ENCODE results near the gene GSE1.

The GSE1 gene

GRCh38 chr16:85686912-85687591, 73.9 kb downstream of the GSE1 start:
- DNase-seq: no peak

GRCh38 chr16:85687651-85688471, 74.7 kb downstream of the GSE1 start:
- DNase-seq: no peak

GRCh38 chr16:85688586-85689284, 75.6 kb downstream of the GSE1 start, which contains the start of gene GINS2:
Gene GINS2, minus strand, starts transcription at chr16:85688954. Its CDS starts 56 bp downstream, at chr16:85688898.
- peak; percentile 81 for DNase-seq

GRCh38 chr16:85689285-85689949, 76.3 kb downstream of the GSE1 start:
- peak; percentile 33 for DNase-seq

DNA sequence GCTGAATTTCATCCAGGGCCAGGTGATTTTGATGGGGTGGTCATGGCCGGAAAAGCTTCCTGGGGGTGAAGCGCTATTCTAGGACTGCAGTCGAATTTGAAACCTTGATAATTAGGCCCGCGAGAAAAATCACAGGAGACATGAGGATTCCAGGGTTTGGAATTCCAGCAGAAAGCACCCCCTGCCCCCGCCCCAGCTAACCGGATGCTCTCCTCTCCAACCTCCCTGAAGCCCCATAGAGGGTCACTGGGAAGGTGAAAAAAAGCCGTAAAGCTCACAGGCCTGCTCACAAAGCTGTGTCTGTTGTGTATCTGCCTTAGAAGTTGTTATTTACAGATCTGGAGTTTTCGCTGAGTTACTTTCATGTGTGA, 76.8 kb downstream of the GSE1 start:
- no peak for DNase-seq

GRCh38 chr16:85690469-85691064, 77.4 kb downstream of the GSE1 start:
- peak; percentile 46 for DNase-seq

GRCh38 chr16:85695196-85696128, 82.3 kb downstream of the GSE1 start:
- DNase-seq: no peak

DNA sequence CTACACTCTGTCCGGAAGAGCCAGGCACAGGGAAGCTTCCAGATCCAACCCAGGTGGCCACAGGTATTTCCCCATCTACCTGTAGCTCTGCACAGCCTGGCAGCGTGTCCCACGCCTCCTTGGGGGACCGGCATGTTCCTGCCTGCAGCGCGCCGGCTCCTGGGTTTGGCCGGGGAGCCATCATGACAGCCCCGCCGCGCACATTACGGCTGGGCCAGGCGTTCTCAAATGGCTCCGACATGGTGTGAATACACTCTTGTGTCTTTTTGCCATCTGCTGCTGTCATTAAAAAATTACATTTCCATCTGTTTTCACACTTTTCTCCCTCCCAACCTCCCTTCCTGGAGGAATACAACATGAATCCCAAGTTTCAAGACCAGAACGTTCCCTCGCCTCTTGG, 83.7 kb downstream of the GSE1 start:
- no peak for DNase-seq

DNA sequence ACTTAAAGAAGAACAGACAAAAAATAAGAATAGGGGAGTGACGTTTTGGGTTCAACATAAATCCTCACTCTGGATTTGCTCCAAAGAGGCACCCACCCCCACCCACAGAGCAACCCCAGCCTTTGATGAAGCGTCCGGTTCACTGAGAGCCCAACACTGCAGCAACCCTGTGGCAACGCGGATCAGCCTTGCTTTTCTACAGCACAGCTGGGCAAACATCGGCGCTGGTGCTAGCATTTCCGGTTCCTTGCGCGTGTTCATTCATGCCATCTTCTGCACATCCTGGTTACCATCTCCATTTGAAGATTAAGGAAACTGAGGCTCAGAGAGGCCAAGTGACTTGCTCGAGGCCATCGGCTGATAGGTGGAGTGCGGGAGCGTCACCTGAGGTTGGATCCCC, 84.3 kb downstream of the GSE1 start:
- no peak for DNase-seq

DNA sequence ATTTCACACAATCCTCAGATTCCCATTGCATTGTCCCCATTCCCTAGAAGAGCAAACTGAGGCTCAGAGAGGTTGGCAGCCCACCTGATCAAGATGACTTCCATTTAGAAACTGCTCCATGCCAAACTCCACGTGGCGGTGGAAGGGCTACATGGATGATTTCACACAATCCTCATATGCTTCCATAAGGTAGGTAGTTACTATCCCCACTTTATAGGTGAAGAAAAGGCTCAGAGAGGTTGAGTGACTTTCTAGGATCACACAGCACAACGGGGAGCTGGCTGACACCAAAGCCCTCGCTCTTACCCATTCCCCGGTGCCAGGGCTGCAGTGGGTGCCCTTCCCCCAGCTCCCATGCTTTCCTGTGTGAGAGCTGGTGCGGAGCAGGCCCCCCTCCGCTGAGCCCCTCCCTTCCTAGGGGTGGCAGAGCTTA, 85.4 kb downstream of the GSE1 start:
- DNase-seq: no peak

DNA sequence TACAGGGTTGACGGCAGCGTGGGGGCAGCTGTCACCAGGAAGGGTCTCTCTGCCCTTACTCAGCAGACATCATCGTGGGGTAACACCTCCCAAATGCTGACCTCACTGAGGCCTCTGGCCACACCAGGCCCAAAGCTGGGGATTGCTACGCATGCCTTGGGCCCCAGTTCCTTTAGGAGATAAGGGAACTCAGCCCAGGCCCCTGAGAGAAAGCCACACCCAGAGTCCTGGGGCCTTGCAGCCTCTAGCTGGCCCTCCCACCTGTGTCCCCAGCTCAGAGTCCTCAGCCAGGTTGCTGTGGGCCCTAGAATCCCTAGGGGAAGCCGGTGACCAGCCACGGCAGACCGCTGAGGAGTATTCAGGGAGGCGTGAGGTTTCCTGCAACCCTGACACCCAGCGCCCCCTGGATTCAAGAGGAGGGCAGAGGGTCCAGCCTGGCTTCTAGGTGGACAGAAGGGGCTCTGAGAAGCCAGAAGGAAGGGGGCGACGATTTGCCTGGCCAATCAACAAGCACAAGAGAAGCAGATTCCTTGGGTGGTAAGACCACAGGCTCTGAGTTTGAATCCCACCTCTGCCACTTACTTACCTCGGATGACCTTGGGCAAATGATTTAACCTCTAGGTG, 85.9 kb downstream of the GSE1 start:
- no peak for DNase-seq

DNA sequence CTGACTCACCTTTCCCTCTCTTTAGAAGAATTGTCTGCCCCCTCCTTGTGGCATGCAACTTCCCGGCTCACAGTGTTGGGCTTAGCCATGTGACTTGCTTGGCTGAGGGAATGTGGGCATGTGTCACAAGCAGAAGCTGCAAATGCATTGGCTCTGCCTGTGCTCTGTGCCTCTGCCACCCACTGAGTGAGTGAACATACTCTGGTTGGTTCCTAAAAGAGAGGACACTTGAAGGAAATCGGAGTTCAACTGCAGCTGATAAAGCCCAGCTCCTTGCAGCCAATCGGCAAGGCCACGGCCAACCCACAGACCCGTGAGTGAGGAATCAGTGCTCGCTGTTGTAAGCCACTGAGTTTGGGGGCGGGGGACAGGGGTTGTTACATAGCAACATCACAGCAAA, 86.5 kb downstream of the GSE1 start:
- DNase-seq: no peak

GRCh38 chr16:85704011-85704410, 90.9 kb downstream of the GSE1 start:
- no peak for DNase-seq

DNA sequence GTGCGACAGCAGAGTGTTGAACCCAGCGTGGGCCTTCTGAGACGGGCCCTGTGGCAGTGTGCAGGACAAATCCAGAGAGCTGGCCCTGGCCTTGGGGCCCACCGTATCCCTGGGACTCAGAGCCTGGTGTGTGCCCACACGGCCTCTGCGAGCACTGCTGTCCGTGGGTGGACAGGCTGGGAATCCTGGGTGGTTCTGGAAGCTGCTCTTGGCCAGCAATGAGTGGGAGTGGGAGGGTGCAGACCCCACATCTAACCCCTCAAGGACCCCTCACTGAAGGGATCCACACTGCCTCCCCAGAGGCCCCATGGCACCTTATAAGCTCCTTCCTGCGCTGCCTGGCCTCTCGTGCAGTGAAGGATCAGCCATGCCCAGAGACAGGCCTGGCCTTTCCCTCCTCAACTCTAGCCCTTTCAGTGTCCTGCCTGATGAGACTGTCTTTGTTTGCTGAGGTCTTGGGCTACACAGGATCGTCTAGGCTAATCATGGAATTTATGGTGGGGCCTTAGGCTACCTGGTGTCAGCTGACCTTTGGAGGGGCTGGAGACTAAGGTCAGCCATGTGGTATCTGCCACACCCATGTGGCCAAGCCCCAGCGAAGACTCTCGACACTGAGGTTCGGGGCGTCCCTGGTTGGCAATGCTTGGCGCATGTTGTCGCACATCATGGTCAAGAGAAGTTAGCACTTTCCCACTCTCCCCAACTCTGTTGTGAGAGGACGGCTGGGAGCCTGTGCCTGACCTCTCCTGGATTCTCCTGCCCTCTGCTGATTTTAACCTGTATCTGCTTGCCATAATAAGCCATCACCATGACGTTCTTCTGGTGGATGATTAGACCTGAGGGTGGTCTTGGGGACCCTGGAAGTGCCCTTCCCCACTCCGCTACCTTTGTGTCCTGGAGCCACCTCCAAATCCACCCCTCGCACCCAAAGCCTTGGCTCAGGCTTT, 92.1 kb downstream of the GSE1 start:
- DNase-seq: no peak

- no peak for DNase-seq
Measured at GRCh38 chr16:85706449-85707034, 93.4 kb downstream of the GSE1 start.

GRCh38 chr16:85707528-85708095, 94.5 kb downstream of the GSE1 start:
- no peak for DNase-seq

DNA sequence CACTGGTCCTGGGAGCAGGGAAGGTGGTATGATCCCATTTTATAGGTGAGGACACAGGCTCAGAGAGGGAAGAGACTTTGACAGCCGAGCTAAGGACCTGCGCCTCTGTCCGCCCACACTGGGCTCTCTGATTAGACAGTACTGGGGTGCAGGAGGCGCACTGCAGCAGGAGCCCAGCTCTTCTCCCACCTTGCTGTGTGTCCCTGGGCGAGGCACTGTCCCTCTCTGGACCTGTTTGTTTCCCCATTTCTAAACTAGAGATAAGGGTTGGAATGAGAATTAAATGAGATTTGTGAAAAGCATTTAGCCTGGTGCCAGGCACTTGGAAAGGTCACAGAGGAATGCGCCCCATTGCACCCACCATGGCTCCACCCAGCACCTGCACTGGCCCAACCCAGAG, 95.2 kb downstream of the GSE1 start:
- no peak for DNase-seq

- DNase-seq: no peak
Measured at GRCh38 chr16:85709766-85710585, 96.9 kb downstream of the GSE1 start.
